Hepatocyte (in vitro differentiated cells): ENCODE data around the gene FOXE1. TPM values are rescaled to one million over a fixed set of nuclear protein-coding genes. Genes with fewer than 3 reads are reported as not detected.

Experiments used
- DNase-seq: peaks from one replicate; pipeline ENCODE4 v3.0.0-alpha.2; 2016; ENCODE audit warnings: low spot score
- H2AFZ ChIP-seq: fragments of 200-600 bp; sonication (generic); 2 replicates; pipeline ENCODE4 v1.6.0; 2016; ENCODE audit warnings: antibody characterized with exemption, mild to moderate bottlenecking
- H3K27ac ChIP-seq: fragments of 200-600 bp; sonication (generic); 2 replicates; pipeline ENCODE4 v1.5.1; 2016; ENCODE audit warnings: mild to moderate bottlenecking
- H3K27me3 ChIP-seq: fragments of 200-600 bp; sonication (generic); 2 replicates; pipeline ENCODE4 v1.6.1; 2016
- H3K36me3 ChIP-seq: fragments of 200-600 bp; sonication (generic); replicated peaks from 2 replicates; pipeline ENCODE4 v1.5.1; 2016; ENCODE audit warnings: low read depth; ENCODE audit not compliant: insufficient read depth
- H3K4me1 ChIP-seq: fragments of 200-600 bp; sonication (generic); 2 replicates; pipeline ENCODE4 v1.5.1; 2016; ENCODE audit warnings: mild to moderate bottlenecking, moderate library complexity; ENCODE audit not compliant: insufficient read depth
- H3K4me2 ChIP-seq: fragments of 200-600 bp; sonication (generic); 2 replicates; pipeline ENCODE4 v1.6.0; 2016
- H3K4me3 ChIP-seq: fragments of 200-600 bp; sonication (generic); 2 replicates; pipeline ENCODE4 v1.5.1; 2016; ENCODE audit warnings: mild to moderate bottlenecking
- H3K79me2 ChIP-seq: fragments of 200-600 bp; sonication (generic); 2 replicates; pipeline ENCODE4 v1.6.0; 2017; ENCODE audit warnings: mild to moderate bottlenecking
- H3K9me2 ChIP-seq: fragments of 200-600 bp; sonication (generic); replicated peaks from 2 replicates; pipeline ENCODE4 v1.6.0; 2017; ENCODE audit warnings: mild to moderate bottlenecking; ENCODE audit not compliant: insufficient read depth
- H3K9me3 ChIP-seq: fragments of 200-600 bp; sonication (generic); 2 replicates; pipeline ENCODE4 v1.5.1; 2016; ENCODE audit warnings: low read depth, mild to moderate bottlenecking
- H4K20me1 ChIP-seq: fragments of 200-600 bp; sonication (generic); 2 replicates; pipeline ENCODE4 v1.6.0; 2016; ENCODE audit warnings: mild to moderate bottlenecking; ENCODE audit not compliant: insufficient read depth, poor library complexity, severe bottlenecking
- CTCF ChIP-seq: fragments of 200-600 bp; sonication (generic); IDR thresholded peaks from 2 replicates; pipeline ENCODE4 v1.5.1; 2016; ENCODE audit warnings: antibody characterized with exemption, mild to moderate bottlenecking; ENCODE audit not compliant: poor library complexity
- EZH2 ChIP-seq: fragments of 200-600 bp; sonication (generic); IDR thresholded peaks from 2 replicates; pipeline ENCODE4 v1.6.1; 2016; ENCODE audit warnings: antibody characterized with exemption, mild to moderate bottlenecking, borderline replicate concordance
- EZH2phosphoT487 ChIP-seq: fragments of 200-600 bp; sonication (generic); IDR thresholded peaks from one replicate; pipeline ENCODE4 v1.6.1; 2018; ENCODE audit warnings: antibody characterized with exemption, mild to moderate bottlenecking, low read depth, moderate library complexity; ENCODE audit not compliant: unreplicated experiment, severe bottlenecking
- WGBS: methylation state at CpG from one replicate; pipeline ENCODE4 v1.1.6; 2016; ENCODE audit warnings: low lambda C conversion rate; ENCODE audit errors: missing lambda C conversion rate; 5-methylcytosine and 5-hydroxymethylcytosine counted together
- polyA plus RNA-seq: library from polyadenylated mRNA; unstranded; fragments of >200 nt; fragmentation: Nextera tagmentation; extraction: Ambion mirVana; gene quantifications from 2 replicates; pipeline ENCODE4 v1.2.1, GENCODE V29; 2016
- total RNA-seq: library from RNA; depleted of rRNA; stranded (reverse); fragments of >200 nt; gene quantifications from 2 replicates; pipeline ENCODE4 v1.2.3, GENCODE V29; 2014

FOXE1 gene
- total and polyA plus RNA-seq, 2 experiments from 2014 or later, result 0.67 to 0.99 TPM

GRCh38 chr9:97852001-97852398 is 1.0 kb upstream of the FOXE1 start:
- no peak for DNase-seq
- H3K27ac ChIP-seq, result no peak overlapping the region
- no peaks in the 10 kb centered on the region for H3K79me2 ChIP-seq
- no peaks in the 10 kb centered on the region for H3K36me3 ChIP-seq
- no peaks in the 10 kb centered on the region for H3K9me2 ChIP-seq
- TF ChIP-seq EZH2phosphoT487, result no peak
- no peak for TF ChIP-seq EZH2
- TF ChIP-seq CTCF, result no peak
- H3K4me3 ChIP-seq, result no peak overlapping the region
- peaks cover 95% of the 10 kb centered on the region for H3K27me3 ChIP-seq
- H4K20me1 ChIP-seq, result no peaks in the 10 kb centered on the region
- H3K4me2 ChIP-seq, result peak overlapping the region; percentile 92
- H3K4me1 ChIP-seq, result peaks cover 15% of the 10 kb centered on the region
- 5% methylated on average over 13 of the region's 24 CpGs for WGBS
- no peaks in the 10 kb centered on the region for H3K9me3 ChIP-seq
- H2AFZ ChIP-seq, result no peak overlapping the region

DNA sequence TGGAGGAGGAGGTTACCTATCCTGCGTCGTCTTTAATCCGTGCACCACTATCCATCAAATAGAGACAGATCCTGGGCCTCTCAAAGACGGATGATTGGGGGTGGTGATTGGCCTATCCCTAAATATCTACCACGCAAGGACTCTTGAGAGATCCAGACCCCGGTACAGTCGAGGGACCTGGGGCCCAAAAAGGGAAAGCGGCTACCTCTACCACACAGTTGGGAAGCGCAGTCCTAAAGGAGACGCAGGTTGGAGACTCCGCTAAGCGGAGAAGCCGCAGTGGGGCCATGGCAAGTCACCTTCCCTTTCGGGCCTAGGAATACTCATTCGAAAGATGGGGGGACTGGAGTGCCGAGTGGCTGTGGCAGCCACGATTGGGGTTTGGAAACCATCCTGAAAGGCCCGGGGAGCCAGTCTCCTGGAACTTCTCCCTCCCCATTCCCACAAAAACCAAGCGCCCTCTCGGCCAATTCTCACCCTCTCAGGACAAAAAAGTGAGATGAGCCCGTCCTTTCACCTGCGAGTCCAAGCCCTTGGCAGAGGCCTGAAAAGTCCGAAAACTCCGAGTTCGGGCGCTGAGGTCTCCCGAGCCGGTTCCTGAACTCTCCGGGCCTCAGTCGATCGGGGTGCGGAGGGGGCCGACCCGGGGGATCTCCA is 499 bp upstream of the FOXE1 start:
- Histone ChIP-seq H3K4me3 (no peak overlapping the region), H3K9me2 (no peaks in the 10 kb centered on the region), H3K4me2 (peak overlapping the region; percentile 92), H3K9me3 (no peaks in the 10 kb centered on the region), H2AFZ (peak overlapping the region; percentile 93), H3K4me1 (peaks cover 15% of the 10 kb centered on the region), H3K27ac (no peak overlapping the region), H4K20me1 (no peaks in the 10 kb centered on the region), H3K79me2 (no peaks in the 10 kb centered on the region), H3K36me3 (no peaks in the 10 kb centered on the region), H3K27me3 (peaks cover 95% of the 10 kb centered on the region)
- 3% methylated on average over 28 of the region's 34 CpGs for WGBS
- DNase-seq, result no peak
- TF ChIP-seq EZH2, result peak; percentile 79
- peak; percentile 28 for TF ChIP-seq EZH2phosphoT487
- no peak for TF ChIP-seq CTCF

DNA sequence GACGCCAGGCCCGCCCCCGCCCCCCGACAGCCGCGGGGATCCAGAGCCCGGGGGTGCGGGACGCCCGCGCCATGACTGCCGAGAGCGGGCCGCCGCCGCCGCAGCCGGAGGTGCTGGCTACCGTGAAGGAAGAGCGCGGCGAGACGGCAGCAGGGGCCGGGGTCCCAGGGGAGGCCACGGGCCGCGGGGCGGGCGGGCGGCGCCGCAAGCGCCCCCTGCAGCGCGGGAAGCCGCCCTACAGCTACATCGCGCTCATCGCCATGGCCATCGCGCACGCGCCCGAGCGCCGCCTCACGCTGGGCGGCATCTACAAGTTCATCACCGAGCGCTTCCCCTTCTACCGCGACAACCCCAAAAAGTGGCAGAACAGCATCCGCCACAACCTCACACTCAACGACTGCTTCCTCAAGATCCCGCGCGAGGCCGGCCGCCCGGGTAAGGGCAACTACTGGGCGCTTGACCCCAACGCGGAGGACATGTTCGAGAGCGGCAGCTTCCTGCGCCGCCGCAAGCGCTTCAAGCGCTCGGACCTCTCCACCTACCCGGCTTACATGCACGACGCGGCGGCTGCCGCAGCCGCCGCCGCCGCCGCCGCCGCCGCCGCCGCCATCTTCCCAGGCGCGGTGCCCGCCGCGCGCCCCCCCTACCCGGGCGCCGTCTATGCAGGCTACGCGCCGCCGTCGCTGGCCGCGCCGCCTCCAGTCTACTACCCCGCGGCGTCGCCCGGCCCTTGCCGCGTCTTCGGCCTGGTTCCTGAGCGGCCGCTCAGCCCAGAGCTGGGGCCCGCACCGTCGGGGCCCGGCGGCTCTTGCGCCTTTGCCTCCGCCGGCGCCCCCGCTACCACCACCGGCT is 1.0 kb downstream of the FOXE1 start:
- H3K27me3 ChIP-seq, result peaks cover 95% of the 10 kb centered on the region
- H3K9me2 ChIP-seq, result no peaks in the 10 kb centered on the region
- H3K9me3 ChIP-seq, result no peaks in the 10 kb centered on the region
- TF ChIP-seq EZH2 (no peak), CTCF (peak; percentile 36), EZH2phosphoT487 (no peak)
- no peaks in the 10 kb centered on the region for H3K36me3 ChIP-seq
- H3K27ac ChIP-seq, result no peak overlapping the region
- H3K4me2 ChIP-seq, result peak overlapping the region; percentile 92
- peaks cover 13% of the 10 kb centered on the region for H3K4me1 ChIP-seq
- DNase-seq, result peak; percentile 70
- WGBS, result 4% methylated on average over 52 of the region's 125 CpGs
- H4K20me1 ChIP-seq, result no peaks in the 10 kb centered on the region
- peak overlapping the region; percentile 93 for H2AFZ ChIP-seq
- no peaks in the 10 kb centered on the region for H3K79me2 ChIP-seq
- H3K4me3 ChIP-seq, result peak overlapping the region; percentile 20
